KOPT-K1 (cell line): ENCODE data around the gene STAMBP.

Experiments
- H3K27ac ChIP-seq: fragments of 200-600 bp; sonication (generic); 2 replicates; pipeline ENCODE4 v1.5.1; 2016; ENCODE audit warnings: antibody characterized with exemption, mild to moderate bottlenecking, low read depth, low read length; ENCODE audit not compliant: poor library complexity, severe bottlenecking
- H3K36me3 ChIP-seq: fragments of 200-600 bp; sonication (generic); 2 replicates; pipeline ENCODE4 v1.5.1; 2017; ENCODE audit warnings: antibody characterized with exemption, mild to moderate bottlenecking, low read length, moderate library complexity; ENCODE audit not compliant: insufficient read depth
- H3K9me3 ChIP-seq: fragments of 200-600 bp; sonication (generic); 2 replicates; pipeline ENCODE4 v1.5.1; 2017; ENCODE audit warnings: antibody characterized with exemption, low read length, mild to moderate bottlenecking; ENCODE audit not compliant: insufficient read depth, poor library complexity, severe bottlenecking

Gene STAMBP

GRCh38 chr2:73827018-73827417 is 1.7 kb upstream of the STAMBP start:
- no peak overlapping the region for H3K27ac ChIP-seq
- no peaks in the 10 kb centered on the region for H3K9me3 ChIP-seq
- peaks cover 14% of the 10 kb centered on the region for H3K36me3 ChIP-seq

DNA sequence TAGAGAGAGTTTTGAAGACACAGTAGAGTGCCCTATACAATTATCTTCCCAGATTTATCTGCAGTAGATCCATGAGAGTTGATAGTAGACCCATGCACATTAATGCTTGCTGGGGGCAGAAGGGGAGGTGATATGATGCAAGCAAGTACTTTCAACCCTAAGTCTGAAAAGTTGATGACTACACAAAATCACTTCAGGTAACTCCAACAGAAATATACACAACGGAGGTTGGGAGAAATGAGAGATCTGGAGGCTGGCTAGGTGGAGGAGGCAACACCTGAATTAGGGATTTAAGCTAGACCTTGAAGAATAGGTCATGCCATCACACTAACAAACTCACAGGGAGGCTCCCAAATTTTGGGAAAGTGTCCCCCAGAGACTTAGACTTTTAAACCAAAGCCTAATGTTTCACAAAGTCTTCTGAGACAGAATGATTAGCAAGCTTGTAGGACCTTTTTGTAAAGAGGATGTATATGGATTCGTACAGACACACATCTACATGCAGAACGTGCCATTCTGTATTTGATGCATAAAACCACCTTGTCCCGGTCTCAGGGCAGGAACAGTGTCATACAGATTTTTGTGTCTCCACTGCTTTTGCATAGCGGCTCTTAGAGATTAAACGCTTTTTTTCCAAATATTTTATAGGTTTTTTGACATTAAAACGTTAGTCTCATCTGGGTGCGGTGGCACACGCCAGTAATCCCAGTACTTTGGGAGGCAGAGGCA is 937 bp upstream of the STAMBP start:
- Histone ChIP-seq H3K9me3 (no peaks in the 10 kb centered on the region), H3K36me3 (peaks cover 20% of the 10 kb centered on the region), H3K27ac (peak overlapping the region; percentile 70)

DNA sequence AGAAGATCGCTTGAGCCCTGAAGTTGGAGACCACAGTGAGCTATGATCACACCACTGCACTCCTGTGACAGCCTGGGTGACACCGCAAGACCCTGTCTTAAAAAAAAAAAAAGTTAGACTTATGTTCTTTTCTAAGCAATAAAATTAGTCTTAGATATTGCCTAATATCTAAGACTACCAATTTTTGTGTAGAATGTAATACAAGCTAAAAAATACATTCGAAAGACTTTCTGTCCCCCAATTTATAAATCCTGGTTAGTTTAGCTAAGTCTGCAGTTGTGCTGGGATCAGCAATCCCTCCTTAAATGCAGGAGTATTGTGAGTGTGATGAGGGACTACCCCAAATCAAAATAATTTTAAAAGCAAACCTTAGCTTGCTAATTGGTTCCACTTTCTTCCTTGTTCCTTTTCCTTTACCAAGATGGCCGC is 358 bp upstream of the STAMBP start:
- no peaks in the 10 kb centered on the region for H3K9me3 ChIP-seq
- peak overlapping the region; percentile 70 for H3K27ac ChIP-seq
- peaks cover 26% of the 10 kb centered on the region for H3K36me3 ChIP-seq

- peaks cover 46% of the 10 kb centered on the region for H3K36me3 ChIP-seq
- H3K27ac ChIP-seq: no peak overlapping the region
- H3K9me3 ChIP-seq: no peaks in the 10 kb centered on the region
Observed at GRCh38 chr2:73830871-73831401, 2.2 kb downstream of the STAMBP start.

DNA sequence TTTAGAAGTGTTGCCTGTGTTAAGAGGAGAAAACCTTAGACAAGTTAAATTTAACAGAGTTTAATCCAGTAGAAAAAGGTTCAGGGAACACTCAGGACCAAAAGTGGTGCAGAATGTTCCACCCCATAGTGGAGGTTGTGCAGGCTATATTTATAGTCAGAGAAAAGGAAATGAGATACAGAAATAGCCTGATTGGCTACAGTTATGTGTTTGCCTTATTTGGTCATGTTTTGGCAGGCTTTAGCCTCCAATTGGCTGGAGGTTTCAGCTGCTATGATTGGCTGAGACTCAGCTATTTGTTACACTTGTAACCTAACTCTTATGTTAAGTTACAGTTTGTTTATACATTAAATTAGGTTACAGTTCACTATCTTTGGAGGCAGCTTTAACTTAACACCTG is 4.2 kb downstream of the STAMBP start:
- Histone ChIP-seq H3K36me3 (peaks cover 58% of the 10 kb centered on the region), H3K9me3 (no peaks in the 10 kb centered on the region), H3K27ac (no peak overlapping the region)

DNA sequence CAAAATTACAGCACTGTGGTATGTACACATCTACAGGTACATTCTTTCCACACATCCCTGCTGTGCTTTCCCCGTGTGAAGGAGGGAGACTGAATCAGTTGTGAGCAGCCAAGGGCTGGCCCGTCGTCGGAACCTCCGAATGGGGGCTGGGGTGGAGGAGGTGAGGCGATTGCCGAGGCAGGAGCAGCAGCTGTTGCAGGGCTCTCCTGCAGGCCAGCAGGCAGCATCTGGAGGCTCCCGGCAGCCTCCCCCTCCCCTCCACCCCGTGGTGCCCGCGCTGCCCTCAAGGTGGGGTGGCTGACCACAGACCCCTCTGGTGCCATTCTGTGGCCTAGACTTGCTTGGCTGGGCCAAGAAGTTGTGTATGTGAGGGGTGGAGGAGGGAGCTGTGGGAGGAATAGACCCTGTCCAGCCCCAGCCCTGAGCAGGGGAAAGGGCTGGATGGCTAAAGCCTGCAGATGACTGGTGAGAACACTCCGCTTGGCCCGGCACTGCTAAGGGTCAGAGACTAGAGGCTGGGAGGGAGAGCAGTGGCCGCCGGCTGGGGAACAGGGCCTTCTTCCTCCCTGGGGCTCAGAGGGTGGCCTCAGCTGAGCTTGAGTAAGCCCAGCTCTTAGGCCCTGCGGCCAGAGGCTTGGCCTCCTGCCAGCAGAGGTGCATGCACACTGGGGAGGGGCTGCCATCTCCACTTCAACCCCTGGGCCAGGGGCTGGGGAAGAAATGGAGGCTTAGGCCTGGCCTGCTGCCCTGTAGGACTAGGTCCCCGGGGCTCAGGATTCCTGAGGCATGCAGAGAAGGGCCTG is 7.6 kb downstream of the STAMBP start:
- Histone ChIP-seq H3K9me3 (no peaks in the 10 kb centered on the region), H3K27ac (no peak overlapping the region), H3K36me3 (peaks cover 75% of the 10 kb centered on the region)

DNA sequence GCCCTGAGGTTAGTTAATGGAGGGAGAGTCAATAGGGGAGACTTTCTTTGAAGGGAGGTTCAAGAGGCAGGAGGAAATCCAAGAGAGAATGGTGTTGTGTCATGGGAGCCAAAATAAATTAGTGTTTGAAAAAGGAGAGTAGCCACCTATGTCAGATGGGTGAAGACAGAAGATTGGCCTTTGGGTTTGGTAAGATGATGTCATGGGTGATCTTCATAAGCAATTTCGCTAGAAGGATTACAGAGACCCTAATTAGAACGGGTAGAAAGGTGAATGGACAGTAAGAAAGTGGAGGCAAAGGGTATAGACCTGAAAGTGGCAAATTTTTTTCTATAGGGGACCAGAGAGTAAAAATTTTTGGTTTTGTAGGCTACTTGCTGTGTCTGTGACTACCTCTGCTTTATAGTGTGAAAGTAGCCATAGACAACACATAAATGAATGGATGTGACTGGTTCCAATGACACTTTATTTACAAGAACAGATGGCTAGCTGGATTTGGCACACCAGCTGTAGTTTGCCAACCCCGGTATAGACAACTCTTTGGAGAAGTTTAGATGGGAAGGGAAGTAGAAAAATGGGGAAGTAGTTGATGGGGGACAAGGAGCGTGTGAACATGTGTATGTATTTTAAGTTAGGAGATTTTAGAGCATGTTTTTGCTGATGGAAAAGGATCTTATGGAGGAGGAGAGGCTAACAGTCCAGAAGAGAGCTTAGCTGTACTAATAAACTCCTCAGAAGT is 9.3 kb downstream of the STAMBP start:
- H3K27ac ChIP-seq: no peak overlapping the region
- H3K36me3 ChIP-seq: peaks cover 75% of the 10 kb centered on the region
- H3K9me3 ChIP-seq: no peaks in the 10 kb centered on the region

DNA sequence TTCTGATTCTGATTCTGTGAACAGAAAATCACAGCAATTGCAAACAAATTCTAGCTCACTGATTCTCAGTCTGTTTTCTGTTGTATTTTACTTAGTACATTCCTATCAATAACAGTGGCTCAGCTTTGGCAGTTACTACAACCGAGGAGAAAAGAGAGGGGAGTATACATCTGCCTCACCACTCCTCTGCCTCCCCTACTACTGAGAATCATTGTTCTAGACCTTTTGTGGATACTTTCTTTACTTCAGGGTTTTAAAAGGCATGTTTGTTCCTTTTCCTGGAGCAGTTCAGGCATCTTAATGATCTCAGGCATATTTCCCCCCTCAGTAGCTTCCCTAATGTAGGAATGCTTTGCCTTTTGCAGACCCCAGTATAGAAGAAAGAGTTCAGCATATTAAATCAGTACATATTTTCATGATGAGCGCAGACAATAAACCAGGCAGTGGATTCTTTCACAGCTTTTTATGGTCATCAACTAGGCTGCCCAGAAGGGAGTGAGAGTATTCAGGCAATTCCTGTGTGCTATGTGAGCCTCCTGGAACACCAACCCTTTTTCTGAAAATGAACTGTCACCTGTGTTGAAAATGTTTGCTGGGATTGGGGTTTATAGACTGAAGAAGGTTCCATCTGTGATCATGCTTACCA is 10.3 kb downstream of the STAMBP start:
- Histone ChIP-seq H3K36me3 (peaks cover 72% of the 10 kb centered on the region), H3K9me3 (no peaks in the 10 kb centered on the region), H3K27ac (no peak overlapping the region)

DNA sequence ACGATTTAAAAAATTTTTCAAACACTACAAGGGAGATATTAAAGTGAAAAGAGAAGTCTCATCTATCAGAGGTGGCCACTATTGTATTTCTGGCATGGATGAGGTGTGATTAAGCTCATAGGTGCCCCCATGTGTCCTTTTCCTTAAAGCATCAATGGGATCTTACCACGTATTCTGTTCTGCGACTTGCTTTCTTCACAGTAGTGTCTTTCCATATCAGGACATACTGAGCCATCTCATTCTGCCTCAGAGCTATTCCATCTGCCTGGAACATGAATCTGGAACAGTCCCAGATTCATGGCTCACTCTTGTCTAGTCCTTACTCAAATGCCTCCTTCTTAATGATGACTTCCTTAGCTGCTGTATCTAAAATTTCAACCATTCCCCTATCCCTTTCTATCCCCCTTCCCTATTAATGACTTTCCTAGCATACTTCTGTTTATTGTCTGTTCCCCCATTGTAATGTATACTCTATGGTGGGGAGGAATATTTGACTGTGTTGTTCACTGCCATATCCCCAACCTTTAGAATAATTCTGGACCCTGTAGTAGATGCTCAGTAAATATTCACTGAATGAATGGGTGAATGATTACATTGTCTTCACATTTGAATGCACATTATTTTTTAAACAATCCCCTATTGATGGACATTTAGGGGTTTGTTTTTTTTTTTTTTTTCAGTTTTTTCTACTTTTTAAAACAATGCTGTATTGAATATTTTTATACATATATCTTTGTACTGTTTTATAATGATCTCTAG is 11.1 kb downstream of the STAMBP start:
- no peaks in the 10 kb centered on the region for H3K9me3 ChIP-seq
- peaks cover 75% of the 10 kb centered on the region for H3K36me3 ChIP-seq
- H3K27ac ChIP-seq: no peak overlapping the region

DNA sequence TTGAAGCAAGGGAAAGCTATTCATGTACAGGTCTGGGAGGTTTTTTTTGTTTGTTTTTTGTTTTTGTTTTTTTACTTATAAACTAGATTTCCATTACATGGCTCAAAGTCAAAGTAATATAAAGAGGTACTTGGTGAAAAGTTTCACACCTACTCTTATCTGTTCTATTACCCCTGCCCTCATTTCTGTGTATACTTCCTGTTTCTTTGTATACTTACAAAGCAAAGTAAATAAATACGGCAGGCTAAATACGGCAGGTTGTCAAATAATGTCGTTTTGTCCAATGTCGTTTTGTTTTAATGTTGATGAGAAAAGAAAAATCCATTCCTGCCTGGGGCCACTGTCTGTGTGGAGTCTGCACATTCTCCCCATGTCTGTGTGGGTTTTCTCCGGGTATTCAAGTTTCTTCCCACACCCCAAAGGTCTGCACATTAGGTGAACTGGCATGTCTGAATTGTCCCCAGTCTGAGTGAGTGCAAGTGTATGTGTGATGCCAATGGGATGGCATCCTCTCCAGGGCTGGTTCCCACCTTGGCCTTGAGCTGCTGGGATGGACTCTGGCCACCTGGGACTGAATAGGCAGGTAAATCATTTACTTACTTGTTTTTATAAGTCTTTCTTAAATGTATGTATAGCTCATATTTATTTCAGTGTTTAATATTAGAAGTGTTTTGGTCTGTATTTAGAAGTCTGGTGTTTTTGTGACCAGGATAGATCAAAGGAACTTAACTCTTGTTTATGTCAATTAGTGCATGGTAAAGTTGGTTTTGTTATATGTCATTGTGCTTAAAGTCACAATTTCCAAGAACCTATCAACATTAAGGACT is 13.4 kb downstream of the STAMBP start:
- Histone ChIP-seq H3K9me3 (no peaks in the 10 kb centered on the region), H3K27ac (no peak overlapping the region), H3K36me3 (peaks cover 78% of the 10 kb centered on the region)

DNA sequence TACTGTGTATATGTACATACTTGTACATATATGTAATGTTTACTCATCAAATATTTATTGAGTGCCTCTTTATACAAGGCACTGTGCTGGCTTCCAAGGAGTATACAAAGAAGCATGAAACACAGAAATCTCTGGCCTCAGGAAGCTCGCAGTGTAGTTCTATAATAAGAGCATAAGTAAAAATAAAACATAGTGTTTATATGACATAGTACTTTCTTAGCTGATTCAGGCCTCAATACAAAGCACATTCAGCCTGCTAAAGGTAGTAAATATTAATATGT is 13.9 kb downstream of the STAMBP start:
- H3K9me3 ChIP-seq: no peaks in the 10 kb centered on the region
- H3K27ac ChIP-seq: no peak overlapping the region
- peaks cover 82% of the 10 kb centered on the region for H3K36me3 ChIP-seq

DNA sequence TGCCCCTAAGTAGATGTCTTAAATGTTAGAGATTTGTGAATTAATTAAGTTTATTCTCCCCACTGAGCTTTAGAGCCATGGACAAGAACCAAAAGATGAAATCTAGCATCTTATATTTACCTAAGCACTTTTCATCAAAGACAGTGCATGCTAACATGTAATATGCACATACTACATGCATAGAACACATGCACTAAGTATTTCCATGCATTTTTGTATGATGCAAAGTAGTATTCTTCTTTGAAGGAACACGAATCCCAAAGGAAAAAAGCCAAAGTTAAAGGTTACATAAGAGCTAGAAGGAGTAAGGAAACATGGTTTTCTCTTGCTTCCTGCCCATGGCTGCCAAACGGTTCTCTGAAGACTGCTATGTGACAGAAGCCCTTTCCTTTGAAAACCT is 15.3 kb downstream of the STAMBP start:
- Histone ChIP-seq H3K27ac (no peak overlapping the region), H3K9me3 (no peaks in the 10 kb centered on the region), H3K36me3 (peaks cover 90% of the 10 kb centered on the region)

DNA sequence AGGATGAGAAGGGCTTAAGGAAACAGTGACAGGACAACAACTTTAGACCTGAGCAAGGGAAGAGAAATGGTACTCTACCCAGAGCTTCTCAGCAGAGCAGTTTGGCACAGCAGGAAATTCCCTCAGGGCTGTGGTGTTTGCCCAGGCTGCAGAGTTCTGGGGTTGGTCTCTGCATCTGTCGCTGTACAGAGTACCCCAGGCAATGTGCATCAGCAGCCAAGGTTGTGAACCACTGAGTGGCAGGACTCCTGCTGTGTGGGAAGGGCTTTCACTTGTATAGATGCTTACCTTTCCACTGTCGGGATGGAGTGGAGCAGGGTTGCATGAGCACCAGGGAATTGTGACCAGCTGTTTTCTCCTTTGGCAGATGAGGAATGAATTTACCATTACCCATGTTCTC is 21.2 kb downstream of the STAMBP start:
- Histone ChIP-seq H3K27ac (no peak overlapping the region), H3K9me3 (no peaks in the 10 kb centered on the region), H3K36me3 (peaks cover 97% of the 10 kb centered on the region)

GRCh38 chr2:73851274-73851673 is 22.5 kb downstream of the STAMBP start:
- no peaks in the 10 kb centered on the region for H3K9me3 ChIP-seq
- peaks cover 97% of the 10 kb centered on the region for H3K36me3 ChIP-seq
- H3K27ac ChIP-seq: no peak overlapping the region
